Measurements from ENCODE around the gene ATP6V0A1.
"Not testable (repeated sequence)": the region's sequence is repeated elsewhere in the genome, so short reads cannot be mapped to it uniquely, and the experiment has no call there.

The ATP6V0A1 gene

DNA sequence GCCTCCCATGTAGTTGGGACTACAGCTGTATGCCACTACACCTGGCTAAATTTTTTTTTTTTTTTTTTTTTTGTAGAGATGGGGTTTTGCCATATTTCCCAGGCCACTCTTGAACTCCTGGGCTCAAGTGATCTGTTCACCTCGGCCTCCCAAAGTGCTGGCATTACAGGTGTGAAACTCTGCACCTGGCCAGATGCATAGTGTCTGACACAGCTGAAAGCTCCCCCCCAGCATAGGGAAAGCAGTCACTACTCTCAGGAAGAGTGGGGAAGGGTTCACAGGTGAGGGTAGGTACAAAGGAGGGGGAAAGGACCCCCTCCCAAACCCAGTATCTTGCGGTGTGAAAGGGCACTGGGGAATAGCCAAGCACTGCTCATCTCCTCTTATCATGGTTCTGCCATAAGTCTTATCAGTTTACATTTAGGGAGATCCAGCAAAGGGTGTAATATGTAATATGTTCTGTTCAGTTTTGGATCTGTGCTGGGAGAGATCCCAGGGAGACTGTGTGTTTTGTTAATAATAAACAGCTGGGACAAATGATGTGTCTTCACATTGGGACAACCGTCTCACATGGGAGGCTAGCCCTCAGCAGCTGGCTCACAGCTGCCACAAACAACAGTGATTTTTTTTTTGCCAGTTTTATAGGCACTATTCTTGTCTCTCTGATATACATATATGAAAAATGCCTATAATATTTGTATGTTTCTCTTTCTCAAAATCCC lies 28.8 kb upstream of the ATP6V0A1 start:
- no peak overlapping the region for H3K4me3 ChIP-seq (ENCODE audit: low read depth, low read length)
- no peak for DNase-seq (ENCODE audit: low read depth)

DNA sequence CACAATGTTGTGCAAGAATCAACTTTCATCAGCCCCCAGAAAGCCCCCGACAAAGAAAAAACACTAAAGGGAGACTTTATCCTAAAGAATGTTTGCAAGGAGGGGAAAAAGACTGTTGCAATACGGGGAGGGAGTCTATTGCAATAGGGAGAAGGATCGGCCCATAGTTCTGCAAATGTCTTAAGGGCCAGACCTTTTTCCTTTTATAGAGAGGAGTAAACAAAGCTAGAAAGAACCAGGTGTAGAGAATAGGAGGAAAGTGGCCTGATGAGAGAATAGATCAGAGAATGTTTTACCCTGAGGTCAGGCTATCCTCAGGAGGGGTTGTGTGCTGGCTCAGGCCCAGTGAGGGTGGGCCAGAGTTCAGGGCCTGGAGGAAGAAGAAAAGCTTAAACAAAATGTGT lies 26.9 kb upstream of the ATP6V0A1 start:
- H3K4me3 ChIP-seq (ENCODE audit: low read depth, low read length): no peak overlapping the region
- DNase-seq (ENCODE audit: low read depth): no peak

DNA sequence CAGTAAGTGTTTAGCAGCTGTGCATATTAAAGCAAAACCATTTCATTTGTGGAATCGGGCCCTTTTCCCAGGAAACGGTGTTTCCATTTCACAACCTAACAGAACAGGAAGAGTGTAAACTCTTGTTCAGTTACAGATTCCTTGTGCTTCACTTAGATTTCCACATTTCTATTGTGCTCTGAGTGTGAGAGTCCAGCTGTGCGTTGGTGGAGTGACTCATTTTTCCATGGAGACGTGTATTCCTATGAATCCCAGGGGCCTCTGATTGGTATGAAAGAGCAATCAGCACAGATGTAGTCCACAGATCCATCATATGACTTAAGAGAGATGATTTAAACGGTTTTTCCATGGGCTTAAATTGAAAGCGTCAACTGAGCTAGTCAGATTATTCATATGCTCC lies 22.3 kb upstream of the ATP6V0A1 start:
- no peak overlapping the region for H3K4me3 ChIP-seq (ENCODE audit: low read depth, low read length)
- peak; percentile 99 for DNase-seq (ENCODE audit: low read depth)

DNA sequence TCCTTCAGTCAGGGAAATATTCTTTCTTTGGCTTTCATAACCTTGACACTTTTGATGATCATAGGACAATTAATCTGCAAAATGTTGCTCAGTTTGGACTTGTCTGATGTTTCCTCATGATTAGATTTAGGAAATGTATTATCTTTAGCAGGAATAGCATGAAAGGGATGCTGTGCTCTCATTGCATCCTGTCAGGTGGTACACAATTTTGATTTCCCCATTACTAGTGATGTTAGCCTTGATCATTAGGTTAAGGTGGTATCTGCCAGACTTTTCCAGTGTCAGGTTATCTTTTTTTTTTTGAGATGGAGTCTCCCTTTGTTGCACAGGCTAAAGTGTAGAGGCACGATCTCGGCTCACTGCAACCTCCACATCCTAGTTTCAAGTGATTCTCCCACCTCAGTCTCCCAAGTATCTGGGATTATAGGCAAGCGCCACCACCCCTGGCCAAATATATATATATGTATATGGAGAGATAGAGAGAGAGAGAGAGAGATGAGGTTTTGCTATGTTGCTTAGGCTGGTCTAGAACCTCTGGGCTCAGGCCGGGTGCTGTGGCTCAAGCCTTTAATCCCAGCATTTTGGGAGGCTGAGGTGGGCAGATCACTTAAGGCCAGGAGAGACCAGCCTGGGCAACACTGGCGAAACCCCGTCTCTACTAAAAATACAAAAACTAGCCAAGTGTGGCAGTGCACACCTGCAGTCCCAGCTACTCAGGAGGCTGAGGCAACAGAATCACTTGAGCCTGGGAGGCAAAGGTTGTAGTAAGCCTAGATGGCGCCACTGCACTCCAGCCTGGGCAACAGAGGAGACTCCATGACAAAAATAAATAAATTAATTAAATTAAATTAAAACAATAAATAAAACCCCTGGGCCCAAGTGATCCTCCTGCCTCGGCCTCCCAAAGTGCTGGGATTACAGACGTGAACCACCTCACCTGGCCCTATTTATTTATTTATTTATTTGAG lies 19.8 kb upstream of the ATP6V0A1 start:
- no peak overlapping the region for H3K4me3 ChIP-seq (ENCODE audit: low read depth, low read length)
- no peak for DNase-seq (ENCODE audit: low read depth)

DNA sequence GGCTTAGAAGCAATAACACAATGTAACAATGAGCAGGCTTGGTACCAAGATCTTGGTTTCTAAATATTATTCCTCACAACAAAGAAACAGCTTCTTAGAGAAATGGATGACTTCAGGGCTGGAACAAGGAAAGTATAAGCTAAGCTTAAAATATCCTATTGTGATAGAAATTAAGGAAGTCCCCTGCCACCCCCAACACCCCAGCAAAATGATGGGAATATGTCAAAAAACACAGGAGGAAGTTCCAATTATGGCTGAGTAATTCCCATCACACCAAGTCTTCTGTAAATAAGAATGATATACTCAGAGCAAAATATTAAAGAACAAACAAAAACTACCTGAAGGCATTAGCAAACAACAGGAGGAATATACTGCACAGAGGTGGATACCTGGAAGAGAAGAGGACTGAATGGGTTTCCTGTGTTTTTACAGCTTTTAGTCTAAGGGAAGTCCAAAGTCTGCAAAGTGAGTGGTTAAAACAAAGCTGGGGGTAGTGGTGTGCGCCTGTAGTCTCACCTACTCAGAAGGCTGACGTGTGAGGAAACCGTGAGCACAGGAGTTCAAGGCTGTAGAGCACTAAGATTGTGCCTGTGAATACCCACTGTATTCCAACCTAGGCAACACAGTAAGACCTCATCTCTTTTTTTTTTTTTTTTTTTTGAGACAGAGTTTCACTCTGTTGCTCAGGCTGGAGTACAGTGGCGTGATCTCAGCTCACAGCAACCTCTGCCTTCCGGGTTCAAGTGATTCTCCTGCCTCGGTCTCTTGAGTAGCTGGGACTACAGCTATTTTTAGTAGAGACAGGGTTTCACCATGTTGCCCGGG lies 17.1 kb upstream of the ATP6V0A1 start:
- no peak overlapping the region for H3K4me3 ChIP-seq (ENCODE audit: low read depth, low read length)
- DNase-seq (ENCODE audit: low read depth): no peak

DNA sequence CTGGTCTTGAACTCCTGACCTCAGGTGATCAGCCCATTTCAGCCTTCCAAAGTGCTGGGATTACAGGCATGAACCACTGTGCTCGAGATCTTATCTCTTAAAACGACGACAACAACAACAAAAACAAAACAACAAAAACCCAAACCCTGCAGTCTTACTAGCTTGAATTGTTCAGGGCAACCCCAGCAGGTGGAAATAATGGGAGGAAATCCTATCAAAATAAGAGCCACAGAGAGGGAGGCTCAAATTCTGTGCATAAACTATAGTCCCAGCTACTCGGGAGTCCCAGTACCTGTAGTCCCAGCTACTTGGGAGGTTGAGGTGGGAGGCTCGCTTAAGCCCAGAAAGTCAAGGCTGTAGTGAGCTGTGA lies 16.5 kb upstream of the ATP6V0A1 start:
- no peak for DNase-seq (ENCODE audit: low read depth)
- H3K4me3 ChIP-seq (ENCODE audit: low read depth, low read length): no peak overlapping the region

DNA sequence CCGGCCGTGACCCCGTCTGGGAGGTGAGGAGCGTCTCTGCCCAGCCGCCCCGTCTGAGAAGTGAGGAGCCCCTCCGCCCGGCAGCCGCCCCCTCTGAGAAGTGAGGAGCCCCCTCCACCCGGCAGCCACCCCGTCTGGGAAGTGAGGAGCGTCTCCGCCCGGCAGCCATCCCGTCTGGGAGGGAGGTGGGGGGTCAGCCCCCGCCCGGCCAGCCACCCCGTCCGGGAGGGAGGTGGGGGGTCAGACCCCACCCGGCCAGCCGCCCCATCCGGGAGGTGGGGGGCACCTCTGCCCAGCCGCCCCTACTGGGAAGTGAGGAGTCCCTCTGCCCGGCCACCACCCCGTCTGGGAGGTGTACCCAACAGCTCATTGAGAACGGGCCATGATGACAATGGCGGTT lies 9.5 kb upstream of the ATP6V0A1 start:
- DNase-seq (ENCODE audit: low read depth); H3K4me3 ChIP-seq (ENCODE audit: low read depth, low read length): not testable (repeated sequence)

DNA sequence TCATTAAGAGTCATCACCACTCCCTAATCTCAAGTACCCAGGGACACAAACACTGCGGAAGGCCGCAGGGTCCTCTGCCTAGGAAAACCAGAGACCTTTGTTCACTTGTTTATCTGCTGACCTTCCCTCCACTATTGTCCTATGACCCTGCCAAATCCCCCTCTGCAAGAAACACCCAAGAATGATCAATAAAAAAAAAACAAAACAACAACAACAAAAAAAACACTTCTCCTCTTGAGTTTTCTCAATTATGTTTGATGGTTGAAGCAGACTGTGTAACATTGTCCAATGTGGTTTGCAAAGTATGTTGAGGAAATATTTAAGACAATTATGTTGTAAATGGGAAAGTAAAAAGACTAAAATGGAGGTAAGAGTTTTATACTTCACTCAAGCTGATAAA lies 8.8 kb upstream of the ATP6V0A1 start:
- not testable (repeated sequence) for DNase-seq (ENCODE audit: low read depth); H3K4me3 ChIP-seq (ENCODE audit: low read depth, low read length)

DNA sequence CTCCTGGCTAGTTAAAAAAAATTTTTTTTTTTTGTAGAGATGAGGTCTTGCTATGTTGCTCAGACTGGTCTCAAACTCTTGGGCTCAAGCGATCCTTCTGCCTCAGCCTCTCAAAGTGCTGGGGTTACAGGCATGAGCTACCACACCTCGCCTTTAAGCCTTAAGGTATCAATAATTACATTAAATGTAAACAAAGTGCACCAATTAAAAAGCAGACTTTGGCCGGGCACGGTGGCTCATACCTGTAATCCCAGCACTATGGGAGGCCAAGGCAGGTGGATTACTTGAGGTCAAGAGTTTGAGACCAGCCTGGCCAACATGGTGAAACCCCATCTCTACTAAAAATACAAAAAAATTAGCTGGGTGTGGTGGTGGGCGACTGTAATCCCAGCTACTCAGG lies 7.4 kb upstream of the ATP6V0A1 start:
- DNase-seq (ENCODE audit: low read depth); H3K4me3 ChIP-seq (ENCODE audit: low read depth, low read length): not testable (repeated sequence)

DNA sequence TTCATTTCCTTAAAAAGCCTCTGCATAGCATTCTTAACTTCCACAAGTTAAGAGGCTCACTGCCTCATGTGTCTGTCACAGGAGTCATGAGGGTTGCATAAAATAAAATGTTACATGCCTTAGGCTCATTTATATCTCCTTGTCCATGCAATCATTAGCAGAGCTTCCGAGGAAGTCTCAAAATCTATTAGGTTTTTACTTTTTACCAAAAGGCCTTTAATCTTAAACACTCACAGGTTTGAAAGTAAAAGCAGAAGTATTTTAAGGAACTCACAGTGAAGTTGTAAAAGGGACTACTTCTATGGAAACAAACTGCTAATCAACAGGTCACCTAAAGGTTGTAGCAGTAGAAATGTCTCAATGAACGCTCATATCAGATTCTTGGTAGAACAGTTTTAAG lies 5.2 kb upstream of the ATP6V0A1 start:
- no peak overlapping the region for H3K4me3 ChIP-seq (ENCODE audit: low read depth, low read length)
- no peak for DNase-seq (ENCODE audit: low read depth)

DNA sequence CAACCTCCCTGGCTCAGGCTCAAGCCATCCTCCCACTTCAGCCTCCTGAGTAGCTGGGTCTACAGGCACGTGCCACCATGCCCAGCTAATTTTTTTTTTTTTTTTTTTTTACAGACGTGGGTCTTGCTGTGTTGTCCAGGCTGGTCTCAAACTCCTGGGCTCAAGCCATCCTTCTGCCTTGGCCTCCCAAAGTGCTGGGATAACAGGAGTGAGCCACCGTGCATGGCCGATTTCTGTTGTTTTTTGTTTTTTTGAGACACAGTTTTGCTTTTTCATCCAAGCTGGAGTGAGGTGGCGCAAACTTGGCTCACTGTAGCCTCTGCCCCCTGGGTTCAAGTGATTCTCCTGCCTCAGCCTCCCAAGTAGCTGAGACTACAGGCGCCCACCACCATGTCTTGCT lies 3.7 kb upstream of the ATP6V0A1 start:
- not testable (repeated sequence) for DNase-seq (ENCODE audit: low read depth); H3K4me3 ChIP-seq (ENCODE audit: low read depth, low read length)

DNA sequence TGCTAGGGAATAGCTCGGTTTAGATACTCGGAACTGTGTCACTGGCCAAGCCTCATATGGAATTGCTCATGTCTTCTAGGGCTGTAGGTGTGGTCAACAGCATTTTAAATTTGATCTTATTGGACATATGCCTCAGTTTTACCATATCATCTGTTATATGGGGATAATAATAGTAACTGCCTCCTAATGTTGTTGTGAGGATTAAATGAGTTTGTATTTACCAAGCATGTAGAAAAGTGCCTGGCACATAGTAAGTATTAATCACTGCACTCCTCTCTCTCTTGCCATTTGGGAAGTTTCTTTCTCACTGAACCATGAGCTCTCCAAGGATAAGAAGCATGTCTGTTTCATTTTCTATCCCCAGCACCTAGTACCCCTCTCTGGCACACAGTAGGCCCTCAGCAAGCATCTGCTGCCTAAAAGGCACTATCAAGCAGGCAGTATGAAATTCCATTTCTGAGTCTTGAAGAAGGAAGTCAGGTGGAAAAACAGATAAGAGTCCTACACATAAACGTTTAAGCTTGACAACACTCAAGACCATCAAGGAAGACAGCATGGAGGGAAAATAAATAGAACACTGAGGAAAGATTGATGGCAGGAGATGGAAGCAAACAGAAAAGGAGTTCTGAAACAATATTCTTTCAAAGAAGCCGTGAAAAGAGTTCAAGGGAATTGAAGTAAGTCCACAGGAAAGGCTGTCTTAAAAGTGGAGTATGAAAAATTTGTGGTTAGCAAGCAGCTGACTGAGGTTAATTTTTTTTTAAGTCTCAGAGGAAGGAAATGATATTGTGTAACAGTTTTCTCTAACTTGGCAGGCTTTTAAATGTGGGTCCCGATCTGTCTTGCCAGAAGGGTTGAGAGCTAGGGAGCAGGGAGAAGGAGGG lies 2.2 kb upstream of the ATP6V0A1 start:
- peak; percentile 54 for DNase-seq (ENCODE audit: low read depth)
- H3K4me3 ChIP-seq (ENCODE audit: low read depth, low read length): no peak overlapping the region

DNA sequence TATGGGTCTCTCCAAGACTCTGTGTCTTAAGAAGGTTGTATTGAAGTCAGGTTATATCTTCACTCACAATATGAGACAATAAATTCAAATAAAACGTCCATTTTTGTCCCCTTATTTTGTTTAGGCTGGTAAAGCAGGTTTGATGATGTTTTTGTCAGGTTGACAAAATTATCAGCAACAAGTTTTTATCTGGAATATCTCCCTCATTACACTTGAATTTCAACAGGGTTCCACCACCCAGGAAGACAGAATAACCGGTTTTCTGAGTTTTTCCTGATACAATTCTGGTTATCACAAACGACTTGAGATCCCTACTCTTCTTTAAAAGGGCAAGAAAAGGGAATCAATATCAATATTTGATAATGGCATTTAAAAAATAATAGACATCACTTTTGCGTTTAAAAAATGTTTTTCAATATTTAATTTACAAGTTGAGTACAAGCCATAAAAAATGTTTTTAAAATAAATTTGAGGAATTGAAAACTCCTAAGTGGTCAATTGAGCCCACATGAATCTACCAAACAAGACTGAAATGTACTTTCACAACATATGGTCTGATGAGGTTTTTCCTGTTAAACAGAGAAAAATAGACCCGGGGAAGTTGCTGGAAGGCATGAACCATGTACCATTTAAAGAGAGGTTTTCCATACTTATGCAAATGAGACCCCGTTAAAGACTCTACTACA lies 1.4 kb upstream of the ATP6V0A1 start:
- no peak overlapping the region for H3K4me3 ChIP-seq (ENCODE audit: low read depth, low read length)
- DNase-seq (ENCODE audit: low read depth): no peak

DNA sequence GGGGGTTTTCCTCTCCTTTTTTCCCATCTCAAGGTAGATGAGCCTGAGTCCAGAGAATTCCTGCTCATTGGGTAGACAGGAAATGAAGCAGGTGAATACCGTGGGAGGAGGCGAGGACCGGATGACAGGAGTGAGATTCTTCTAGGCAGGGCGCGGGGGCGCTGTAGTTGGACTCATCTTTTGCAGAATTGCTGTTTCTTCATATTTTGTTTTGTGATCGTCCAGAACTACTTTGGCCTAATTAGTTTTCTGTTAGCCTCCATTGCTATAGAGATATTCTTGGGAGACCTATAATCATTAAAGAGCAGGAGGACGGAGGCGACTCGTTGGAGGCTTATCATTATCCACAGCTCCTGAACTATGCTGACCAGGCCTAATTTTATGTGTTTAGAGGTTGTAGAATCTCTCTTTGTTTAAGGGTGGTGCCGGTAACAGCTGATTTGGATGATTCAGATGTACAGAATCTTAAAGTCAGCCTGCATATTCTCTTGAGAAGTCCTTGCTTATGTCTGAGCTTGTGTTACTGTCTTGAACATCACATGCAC lies 650 bp downstream of the ATP6V0A1 start:
- H3K4me3 ChIP-seq (ENCODE audit: low read depth, low read length): peak overlapping the region; percentile 67
- DNase-seq (ENCODE audit: low read depth): peak; percentile 48

DNA sequence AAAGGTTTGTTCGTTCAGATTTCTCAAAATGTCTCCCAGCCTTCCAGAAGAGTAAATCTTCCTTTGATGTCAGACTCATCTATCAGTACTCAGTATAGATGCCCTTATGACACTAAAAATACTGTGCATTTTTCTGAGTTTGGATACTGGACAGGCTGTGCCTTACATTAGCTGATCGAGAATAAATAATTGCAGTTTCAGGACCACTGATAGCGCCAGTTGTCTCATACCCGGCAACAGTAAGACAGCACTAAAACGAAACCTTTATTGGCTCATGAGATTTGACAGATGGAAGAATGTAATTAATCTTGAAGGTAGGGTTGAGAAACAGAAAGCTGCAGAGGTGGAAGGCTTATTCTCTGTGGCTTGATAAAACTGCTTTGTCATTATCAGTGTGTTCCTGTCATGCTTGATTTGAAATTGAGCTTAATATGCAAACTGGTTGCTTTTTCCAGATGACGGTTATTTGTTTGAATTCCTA lies 1.2 kb downstream of the ATP6V0A1 start:
- H3K4me3 ChIP-seq (ENCODE audit: low read depth, low read length): peak overlapping the region; percentile 67
- DNase-seq (ENCODE audit: low read depth): no peak

DNA sequence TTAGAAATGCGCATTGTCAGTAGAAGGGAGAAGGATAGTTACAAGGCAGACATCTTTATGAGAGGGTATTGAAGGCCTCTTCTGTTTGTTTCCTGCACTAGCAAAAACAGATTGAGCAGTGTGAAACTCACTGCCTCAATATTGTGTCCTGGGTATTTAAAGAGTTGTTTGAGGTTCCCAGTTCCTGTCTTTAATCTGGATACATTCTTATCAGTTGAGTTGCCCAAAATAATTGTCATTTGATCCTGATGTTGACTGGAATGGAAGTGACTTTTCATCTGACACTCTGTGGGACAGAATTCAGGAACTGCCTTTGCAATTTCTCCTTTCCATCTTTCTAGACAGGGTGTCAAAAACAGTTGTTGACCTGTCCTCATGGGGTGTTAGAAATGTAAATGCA lies 1.7 kb downstream of the ATP6V0A1 start:
- DNase-seq (ENCODE audit: low read depth): no peak
- H3K4me3 ChIP-seq (ENCODE audit: low read depth, low read length): peak overlapping the region; percentile 67

DNA sequence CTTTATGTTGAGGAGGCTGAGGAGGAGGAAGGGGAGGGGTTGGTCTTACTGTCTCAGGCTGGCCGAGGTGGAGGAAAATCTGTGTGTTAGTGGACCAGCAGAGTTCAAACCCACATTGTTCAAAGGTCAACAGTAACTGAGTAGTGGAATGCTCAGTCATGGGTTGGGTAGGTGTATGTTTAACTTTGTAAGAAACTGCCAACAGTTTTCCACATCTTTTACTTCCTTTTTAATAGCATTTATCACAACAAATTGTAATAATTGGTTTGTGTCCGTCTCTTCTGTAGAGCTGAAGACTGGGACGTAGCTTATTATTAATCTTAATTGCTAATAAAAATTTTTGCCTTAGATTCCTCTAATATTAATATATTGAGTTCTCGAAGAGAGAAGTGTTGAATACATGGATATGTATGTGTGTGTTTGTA lies 5.3 kb downstream of the ATP6V0A1 start:
- H3K4me3 ChIP-seq (ENCODE audit: low read depth, low read length): no peak overlapping the region
- no peak for DNase-seq (ENCODE audit: low read depth)

DNA sequence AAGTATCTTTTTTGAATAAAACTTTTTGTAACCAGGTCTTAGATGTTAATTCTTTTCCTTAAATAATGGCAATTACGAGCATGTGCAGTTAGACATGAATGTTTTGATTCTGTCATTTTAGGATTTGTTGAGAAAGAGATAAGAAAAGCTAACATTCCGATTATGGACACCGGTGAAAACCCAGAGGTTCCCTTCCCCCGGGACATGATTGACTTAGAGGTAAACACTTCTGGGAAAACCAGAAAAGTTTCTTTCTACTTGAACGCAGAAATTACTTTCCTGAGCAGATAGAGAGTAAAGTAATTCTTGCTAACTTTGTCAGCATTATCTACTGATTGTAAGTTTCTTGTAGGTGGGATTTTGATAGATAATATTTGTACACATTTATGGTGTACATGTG lies 9.2 kb downstream of the ATP6V0A1 start:
- no peak for DNase-seq (ENCODE audit: low read depth)
- no peak overlapping the region for H3K4me3 ChIP-seq (ENCODE audit: low read depth, low read length)
